ENCODE measurements around the gene TMCC3.
A peak's percentile ranks its signal among the peaks of the same experiment; 100 is the strongest.

Gene TMCC3

GRCh38 chr12:94673496-94673895 is 23.1 kb upstream of the TMCC3 start:
- no peak for DNase-seq

- no peak for DNase-seq
Measured at GRCh38 chr12:94671917-94672316, 21.6 kb upstream of the TMCC3 start.

GRCh38 chr12:94670898-94671297 is 20.5 kb upstream of the TMCC3 start:
- DNase-seq: no peak

GRCh38 chr12:94670075-94670474 is 19.7 kb upstream of the TMCC3 start:
- DNase-seq: no peak

GRCh38 chr12:94667031-94667540 is 16.7 kb upstream of the TMCC3 start:
- DNase-seq: no peak

GRCh38 chr12:94666158-94666557 is 15.8 kb upstream of the TMCC3 start:
- no peak for DNase-seq

GRCh38 chr12:94663702-94664101 is 13.3 kb upstream of the TMCC3 start:
- DNase-seq: no peak

- no peak for DNase-seq
Measured at GRCh38 chr12:94663071-94663470, 12.7 kb upstream of the TMCC3 start.

- DNase-seq: no peak
Measured at GRCh38 chr12:94660436-94660835, 10.1 kb upstream of the TMCC3 start.

GRCh38 chr12:94659346-94659930 is 9.1 kb upstream of the TMCC3 start:
- no peak for DNase-seq

GRCh38 chr12:94658931-94659330 is 8.6 kb upstream of the TMCC3 start:
- no peak for DNase-seq

- DNase-seq: no peak
Measured at GRCh38 chr12:94656556-94656955, 6.2 kb upstream of the TMCC3 start.

- DNase-seq: peak; percentile 52
Measured at GRCh38 chr12:94649349-94650142, 811 bp downstream of the TMCC3 start.

GRCh38 chr12:94648578-94648977 is 1.8 kb downstream of the TMCC3 start:
- DNase-seq: no peak

GRCh38 chr12:94644141-94644979 is 6.0 kb downstream of the TMCC3 start:
- no peak for DNase-seq

- no peak for DNase-seq
Measured at GRCh38 chr12:94643606-94644005, 6.8 kb downstream of the TMCC3 start.

- no peak for DNase-seq
Measured at GRCh38 chr12:94641283-94641682, 9.1 kb downstream of the TMCC3 start.

- DNase-seq: no peak
Measured at GRCh38 chr12:94640134-94640928, 10.0 kb downstream of the TMCC3 start.

GRCh38 chr12:94638521-94638920 is 11.8 kb downstream of the TMCC3 start:
- DNase-seq: no peak

- DNase-seq: no peak
Measured at GRCh38 chr12:94637390-94638113, 12.8 kb downstream of the TMCC3 start.

- DNase-seq: no peak
Measured at GRCh38 chr12:94636462-94637085, 13.8 kb downstream of the TMCC3 start.

GRCh38 chr12:94634717-94635116 is 15.6 kb downstream of the TMCC3 start:
- DNase-seq: no peak
